ENCODE measurements around the gene PIP5KL1. TPM values are rescaled to one million over a fixed set of nuclear protein-coding genes. Genes with fewer than 3 reads are reported as not detected.

PIP5KL1 gene
- total RNA-seq, 1 experiment from 2014 or later, result 16.8 TPM

- TF ChIP-seq, protein P1, sequence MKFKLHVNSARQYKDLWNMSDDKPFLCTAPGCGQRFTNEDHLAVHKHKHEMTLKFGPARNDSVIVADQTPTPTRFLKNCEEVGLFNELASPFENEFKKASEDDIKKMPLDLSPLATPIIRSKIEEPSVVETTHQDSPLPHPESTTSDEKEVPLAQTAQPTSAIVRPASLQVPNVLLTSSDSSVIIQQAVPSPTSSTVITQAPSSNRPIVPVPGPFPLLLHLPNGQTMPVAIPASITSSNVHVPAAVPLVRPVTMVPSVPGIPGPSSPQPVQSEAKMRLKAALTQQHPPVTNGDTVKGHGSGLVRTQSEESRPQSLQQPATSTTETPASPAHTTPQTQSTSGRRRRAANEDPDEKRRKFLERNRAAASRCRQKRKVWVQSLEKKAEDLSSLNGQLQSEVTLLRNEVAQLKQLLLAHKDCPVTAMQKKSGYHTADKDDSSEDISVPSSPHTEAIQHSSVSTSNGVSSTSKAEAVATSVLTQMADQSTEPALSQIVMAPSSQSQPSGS (CRISPR knock-in tag; IDR thresholded peaks at IDR 0.05; ENCODE audit: borderline replicate concordance, low read depth), result no peak
Measured at GRCh38 chr9:127980060-127980705, 49.6 kb upstream of the PIP5KL1 start (continued).

GRCh38 chr9:127979333-127980059, 48.9 kb upstream of the PIP5KL1 start:
- DNase-seq (ENCODE audit: low spot score) (peak; percentile 73), ATAC-seq (peak; percentile 42)
- H3K9me3 Mint-ChIP-seq, result no peaks in the 10 kb centered on the region
- H3K27ac Mint-ChIP-seq, result peak overlapping the region; percentile 98
- no peaks in the 10 kb centered on the region for H3K36me3 Mint-ChIP-seq
- POLR2A ChIA-PET, result interaction anchor here (0.6 to 1.4 kb wide), 3 partner anchors 47 to 234 kb away, joined by 3 to 4 read pairs (median 3); no protein-coding TSS in a partner anchor
- no peaks in the 10 kb centered on the region for H3K27me3 Mint-ChIP-seq (ENCODE audit: low read depth)
- peak overlapping the region; percentile 95 for H3K4me3 Mint-ChIP-seq
- CTCF ChIA-PET, result interaction anchor here (0.5 to 14.8 kb wide), 14 partner anchors 12 to 1424 kb away, joined by 3 to 156 read pairs (median 4); no protein-coding TSS in a partner anchor
- peaks cover 59% of the 10 kb centered on the region for H3K4me1 Mint-ChIP-seq
- TF ChIP-seq NFE2L1 (CRISPR knock-in tag; IDR thresholded peaks at IDR 0.05) (no peak), ESRRA (CRISPR knock-in tag; IDR thresholded peaks at IDR 0.05; ENCODE audit: borderline replicate concordance) (no peak), E2F5 (CRISPR knock-in tag; IDR thresholded peaks at IDR 0.05) (no peak), IRF2 (CRISPR knock-in tag; IDR thresholded peaks at IDR 0.05; ENCODE audit: borderline replicate concordance, low read depth) (no peak), ZNF512 (CRISPR knock-in tag; IDR thresholded peaks at IDR 0.05; ENCODE audit: borderline replicate concordance) (no peak), EMX1 (CRISPR knock-in tag; IDR thresholded peaks at IDR 0.05) (no peak), GABPB1 (CRISPR knock-in tag; IDR thresholded peaks at IDR 0.05) (peak; percentile 54; the same call in 1 of the 2 replicates), GTF2I (CRISPR knock-in tag; conservative IDR thresholded peaks at IDR 0.05) (no peak), CREB1 (CRISPR knock-in tag; IDR thresholded peaks at IDR 0.05) (no peak), SOX15 (CRISPR knock-in tag; IDR thresholded peaks at IDR 0.05) (no peak), TEAD1 (CRISPR knock-in tag; IDR thresholded peaks at IDR 0.05) (0 out of 2 replicates have a peak, but pooled peaks have one; percentile 16), PRRX2 (CRISPR knock-in tag; IDR thresholded peaks at IDR 0.05) (no peak), CDX4 (CRISPR knock-in tag; IDR thresholded peaks at IDR 0.05; ENCODE audit: borderline replicate concordance) (no peak), ZNF671 (CRISPR knock-in tag; IDR thresholded peaks at IDR 0.05) (no peak), FOXP1 (CRISPR knock-in tag; IDR thresholded peaks at IDR 0.05; ENCODE audit: borderline replicate concordance) (peak; percentile 53), TP53 (CRISPR knock-in tag; IDR thresholded peaks at IDR 0.05) (no peak), ZMAT4 (CRISPR knock-in tag; IDR thresholded peaks at IDR 0.05) (no peak), ZNF425 (CRISPR knock-in tag; conservative IDR thresholded peaks at IDR 0.05) (no peak), ZNF219 (CRISPR knock-in tag; IDR thresholded peaks at IDR 0.05; ENCODE audit: borderline replicate concordance) (peak; percentile 41; the same call in 1 of the 2 replicates)
- TF ChIP-seq, protein P2, sequence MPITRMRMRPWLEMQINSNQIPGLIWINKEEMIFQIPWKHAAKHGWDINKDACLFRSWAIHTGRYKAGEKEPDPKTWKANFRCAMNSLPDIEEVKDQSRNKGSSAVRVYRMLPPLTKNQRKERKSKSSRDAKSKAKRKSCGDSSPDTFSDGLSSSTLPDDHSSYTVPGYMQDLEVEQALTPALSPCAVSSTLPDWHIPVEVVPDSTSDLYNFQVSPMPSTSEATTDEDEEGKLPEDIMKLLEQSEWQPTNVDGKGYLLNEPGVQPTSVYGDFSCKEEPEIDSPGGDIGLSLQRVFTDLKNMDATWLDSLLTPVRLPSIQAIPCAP (CRISPR knock-in tag; IDR thresholded peaks at IDR 0.05), result no peak
- TF ChIP-seq, protein P3, sequence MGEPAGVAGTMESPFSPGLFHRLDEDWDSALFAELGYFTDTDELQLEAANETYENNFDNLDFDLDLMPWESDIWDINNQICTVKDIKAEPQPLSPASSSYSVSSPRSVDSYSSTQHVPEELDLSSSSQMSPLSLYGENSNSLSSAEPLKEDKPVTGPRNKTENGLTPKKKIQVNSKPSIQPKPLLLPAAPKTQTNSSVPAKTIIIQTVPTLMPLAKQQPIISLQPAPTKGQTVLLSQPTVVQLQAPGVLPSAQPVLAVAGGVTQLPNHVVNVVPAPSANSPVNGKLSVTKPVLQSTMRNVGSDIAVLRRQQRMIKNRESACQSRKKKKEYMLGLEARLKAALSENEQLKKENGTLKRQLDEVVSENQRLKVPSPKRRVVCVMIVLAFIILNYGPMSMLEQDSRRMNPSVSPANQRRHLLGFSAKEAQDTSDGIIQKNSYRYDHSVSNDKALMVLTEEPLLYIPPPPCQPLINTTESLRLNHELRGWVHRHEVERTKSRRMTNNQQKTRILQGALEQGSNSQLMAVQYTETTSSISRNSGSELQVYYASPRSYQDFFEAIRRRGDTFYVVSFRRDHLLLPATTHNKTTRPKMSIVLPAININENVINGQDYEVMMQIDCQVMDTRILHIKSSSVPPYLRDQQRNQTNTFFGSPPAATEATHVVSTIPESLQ (CRISPR knock-in tag; IDR thresholded peaks at IDR 0.05), result no peak
- TF ChIP-seq, protein P4, sequence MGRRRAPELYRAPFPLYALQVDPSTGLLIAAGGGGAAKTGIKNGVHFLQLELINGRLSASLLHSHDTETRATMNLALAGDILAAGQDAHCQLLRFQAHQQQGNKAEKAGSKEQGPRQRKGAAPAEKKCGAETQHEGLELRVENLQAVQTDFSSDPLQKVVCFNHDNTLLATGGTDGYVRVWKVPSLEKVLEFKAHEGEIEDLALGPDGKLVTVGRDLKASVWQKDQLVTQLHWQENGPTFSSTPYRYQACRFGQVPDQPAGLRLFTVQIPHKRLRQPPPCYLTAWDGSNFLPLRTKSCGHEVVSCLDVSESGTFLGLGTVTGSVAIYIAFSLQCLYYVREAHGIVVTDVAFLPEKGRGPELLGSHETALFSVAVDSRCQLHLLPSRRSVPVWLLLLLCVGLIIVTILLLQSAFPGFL (CRISPR knock-in tag; IDR thresholded peaks at IDR 0.05; ENCODE audit: borderline replicate concordance), result no peak
